ENCODE results near the gene NSMF.

GRCh38 chr9:137482094-137482781 is 23.1 kb upstream of the NSMF start:
- TF ChIP-seq PKNOX1 (IDR thresholded peaks at IDR 0.05) (no peak), FOXK2 (IDR thresholded peaks at IDR 0.05) (no peak)
